Hepatocyte (in vitro differentiated cells): ENCODE results near the gene RNF141. TPM values are rescaled to one million over a fixed set of nuclear protein-coding genes. Genes with fewer than 3 reads are reported as not detected.

Source experiments
- DNase-seq: peaks from one replicate; pipeline ENCODE4 v3.0.0-alpha.2; 2016; ENCODE audit warnings: low spot score
- H2AFZ ChIP-seq: fragments of 200-600 bp; sonication (generic); 2 replicates; pipeline ENCODE4 v1.6.0; 2016; ENCODE audit warnings: antibody characterized with exemption, mild to moderate bottlenecking
- H3K27ac ChIP-seq: fragments of 200-600 bp; sonication (generic); 2 replicates; pipeline ENCODE4 v1.5.1; 2016; ENCODE audit warnings: mild to moderate bottlenecking
- H3K27me3 ChIP-seq: fragments of 200-600 bp; sonication (generic); 2 replicates; pipeline ENCODE4 v1.6.1; 2016
- H3K36me3 ChIP-seq: fragments of 200-600 bp; sonication (generic); replicated peaks from 2 replicates; pipeline ENCODE4 v1.5.1; 2016; ENCODE audit warnings: low read depth; ENCODE audit not compliant: insufficient read depth
- H3K4me1 ChIP-seq: fragments of 200-600 bp; sonication (generic); 2 replicates; pipeline ENCODE4 v1.5.1; 2016; ENCODE audit warnings: mild to moderate bottlenecking, moderate library complexity; ENCODE audit not compliant: insufficient read depth
- H3K4me2 ChIP-seq: fragments of 200-600 bp; sonication (generic); 2 replicates; pipeline ENCODE4 v1.6.0; 2016
- H3K4me3 ChIP-seq: fragments of 200-600 bp; sonication (generic); 2 replicates; pipeline ENCODE4 v1.5.1; 2016; ENCODE audit warnings: mild to moderate bottlenecking
- H3K79me2 ChIP-seq: fragments of 200-600 bp; sonication (generic); 2 replicates; pipeline ENCODE4 v1.6.0; 2017; ENCODE audit warnings: mild to moderate bottlenecking
- H3K9me2 ChIP-seq: fragments of 200-600 bp; sonication (generic); replicated peaks from 2 replicates; pipeline ENCODE4 v1.6.0; 2017; ENCODE audit warnings: mild to moderate bottlenecking; ENCODE audit not compliant: insufficient read depth
- H3K9me3 ChIP-seq: fragments of 200-600 bp; sonication (generic); 2 replicates; pipeline ENCODE4 v1.5.1; 2016; ENCODE audit warnings: low read depth, mild to moderate bottlenecking
- H4K20me1 ChIP-seq: fragments of 200-600 bp; sonication (generic); 2 replicates; pipeline ENCODE4 v1.6.0; 2016; ENCODE audit warnings: mild to moderate bottlenecking; ENCODE audit not compliant: insufficient read depth, poor library complexity, severe bottlenecking
- CTCF ChIP-seq: fragments of 200-600 bp; sonication (generic); IDR thresholded peaks from 2 replicates; pipeline ENCODE4 v1.5.1; 2016; ENCODE audit warnings: antibody characterized with exemption, mild to moderate bottlenecking; ENCODE audit not compliant: poor library complexity
- EZH2 ChIP-seq: fragments of 200-600 bp; sonication (generic); IDR thresholded peaks from 2 replicates; pipeline ENCODE4 v1.6.1; 2016; ENCODE audit warnings: antibody characterized with exemption, mild to moderate bottlenecking, borderline replicate concordance
- EZH2phosphoT487 ChIP-seq: fragments of 200-600 bp; sonication (generic); IDR thresholded peaks from one replicate; pipeline ENCODE4 v1.6.1; 2018; ENCODE audit warnings: antibody characterized with exemption, mild to moderate bottlenecking, low read depth, moderate library complexity; ENCODE audit not compliant: unreplicated experiment, severe bottlenecking
- WGBS: methylation state at CpG from one replicate; pipeline ENCODE4 v1.1.6; 2016; ENCODE audit warnings: low lambda C conversion rate; ENCODE audit errors: missing lambda C conversion rate; 5-methylcytosine and 5-hydroxymethylcytosine counted together
- polyA plus RNA-seq: library from polyadenylated mRNA; unstranded; fragments of >200 nt; fragmentation: Nextera tagmentation; extraction: Ambion mirVana; gene quantifications from 2 replicates; pipeline ENCODE4 v1.2.1, GENCODE V29; 2016
- total RNA-seq: library from RNA; depleted of rRNA; stranded (reverse); fragments of >200 nt; gene quantifications from 2 replicates; pipeline ENCODE4 v1.2.3, GENCODE V29; 2014

Gene RNF141
- total and polyA plus RNA-seq, 2 experiments from 2014 or later = 21.2 to 32.9 TPM

DNA sequence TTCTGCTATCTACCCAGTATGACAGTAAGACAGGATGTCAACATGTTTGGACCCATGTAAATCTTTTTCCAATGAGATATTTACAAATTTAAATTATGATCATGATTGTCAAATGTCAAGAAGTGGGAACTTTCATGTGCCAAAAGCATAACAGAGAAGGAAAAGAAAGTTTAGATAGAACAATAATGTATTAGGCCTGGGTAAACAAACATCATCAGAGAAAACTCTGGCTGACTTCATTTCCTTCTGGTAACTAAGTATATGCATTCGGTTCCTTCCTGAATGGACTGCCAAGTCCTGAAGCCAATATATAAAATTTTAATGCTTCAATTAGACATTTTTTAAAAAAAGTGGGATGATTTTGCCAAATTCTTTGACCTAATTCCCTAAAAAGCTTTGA, 16.5 kb downstream of the RNF141 start:
- Histone ChIP-seq H4K20me1 (no peaks in the 10 kb centered on the region), H3K27ac (no peak overlapping the region), H3K4me3 (no peak overlapping the region), H3K9me2 (no peaks in the 10 kb centered on the region), H2AFZ (no peak overlapping the region), H3K9me3 (no peaks in the 10 kb centered on the region), H3K27me3 (no peaks in the 10 kb centered on the region), H3K79me2 (no peaks in the 10 kb centered on the region), H3K36me3 (no peaks in the 10 kb centered on the region), H3K4me1 (peaks cover 20% of the 10 kb centered on the region), H3K4me2 (no peak overlapping the region)
- WGBS = 85% methylated on average over 1 of the region's 1 CpG
- TF ChIP-seq EZH2 (no peak), EZH2phosphoT487 (no peak), CTCF (no peak)
- no peak for DNase-seq

DNA sequence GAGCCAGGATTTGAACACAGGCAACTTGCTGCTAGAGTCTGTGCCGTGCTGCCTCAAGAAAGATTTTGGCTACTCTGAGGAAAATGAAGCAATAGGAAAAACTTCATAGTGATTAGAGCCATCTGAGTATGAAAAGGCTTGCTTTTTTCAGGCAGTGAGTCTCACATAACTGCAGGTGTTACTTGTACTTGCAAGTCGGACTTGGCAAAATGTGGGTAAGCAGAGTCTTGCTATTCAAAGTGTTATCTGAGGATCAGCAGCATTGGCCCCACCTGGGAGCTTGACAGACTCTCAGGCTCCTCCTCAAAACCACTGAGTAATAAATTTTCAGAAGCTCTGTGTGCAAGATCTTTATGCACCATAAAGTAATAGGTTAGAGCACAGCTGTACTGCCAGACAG, 18.1 kb downstream of the RNF141 start:
- no peaks in the 10 kb centered on the region for H3K36me3 ChIP-seq
- no peaks in the 10 kb centered on the region for H3K27me3 ChIP-seq
- TF ChIP-seq EZH2 (no peak), EZH2phosphoT487 (no peak), CTCF (no peak)
- peak overlapping the region; percentile 13 for H3K27ac ChIP-seq
- no peaks in the 10 kb centered on the region for H3K9me2 ChIP-seq
- no peaks in the 10 kb centered on the region for H4K20me1 ChIP-seq
- no peak overlapping the region for H2AFZ ChIP-seq
- 73% methylated on average over 2 of the region's 2 CpGs for WGBS
- H3K9me3 ChIP-seq = no peaks in the 10 kb centered on the region
- H3K4me3 ChIP-seq = no peak overlapping the region
- no peak for DNase-seq
- peaks cover 12% of the 10 kb centered on the region for H3K4me1 ChIP-seq
- no peak overlapping the region for H3K4me2 ChIP-seq
- H3K79me2 ChIP-seq = no peaks in the 10 kb centered on the region

DNA sequence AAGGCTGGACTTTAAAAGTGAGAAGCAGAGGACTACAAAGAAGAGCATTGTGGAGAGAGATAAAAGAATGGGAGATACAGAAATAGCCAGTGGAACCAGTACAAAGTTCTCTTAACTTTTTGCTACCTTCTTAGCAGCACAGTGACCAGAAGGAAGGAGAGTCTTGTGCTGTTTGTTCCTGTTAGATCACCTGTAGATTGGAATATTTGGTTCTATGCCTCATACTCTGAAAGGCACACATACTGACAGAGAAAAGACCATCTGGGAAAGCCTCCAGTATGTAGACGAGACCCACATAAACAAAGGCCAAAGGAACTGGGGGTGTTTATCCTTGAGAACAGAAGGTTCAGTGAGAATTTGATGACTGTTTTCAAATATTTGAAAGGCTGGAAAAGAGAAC, 18.7 kb downstream of the RNF141 start:
- H4K20me1 ChIP-seq = no peaks in the 10 kb centered on the region
- H3K4me1 ChIP-seq = peaks cover 6% of the 10 kb centered on the region
- H3K36me3 ChIP-seq = no peaks in the 10 kb centered on the region
- H3K9me3 ChIP-seq = no peaks in the 10 kb centered on the region
- H3K27me3 ChIP-seq = no peaks in the 10 kb centered on the region
- TF ChIP-seq EZH2 (no peak), CTCF (no peak), EZH2phosphoT487 (no peak)
- no peaks in the 10 kb centered on the region for H3K9me2 ChIP-seq
- no peak for DNase-seq
- H3K79me2 ChIP-seq = no peaks in the 10 kb centered on the region
- 86% methylated on average over 1 of the region's 1 CpG for WGBS
- H3K4me3 ChIP-seq = no peak overlapping the region
- H3K27ac ChIP-seq = peak overlapping the region; percentile 13
- no peak overlapping the region for H2AFZ ChIP-seq
- no peak overlapping the region for H3K4me2 ChIP-seq

- WGBS = 84% methylated on average over 2 of the region's 2 CpGs
Measured at GRCh38 chr11:10520562-10520961, 20.4 kb downstream of the RNF141 start.

More at GRCh38 chr11:10520562-10520961, 20.4 kb downstream of the RNF141 start:
- Histone ChIP-seq H3K36me3 (no peaks in the 10 kb centered on the region), H3K4me2 (no peak overlapping the region), H2AFZ (no peak overlapping the region), H3K79me2 (no peaks in the 10 kb centered on the region), H3K9me2 (no peaks in the 10 kb centered on the region), H3K27ac (no peak overlapping the region), H3K27me3 (no peaks in the 10 kb centered on the region), H3K4me1 (peaks cover 3% of the 10 kb centered on the region), H3K4me3 (no peak overlapping the region), H3K9me3 (no peaks in the 10 kb centered on the region), H4K20me1 (no peaks in the 10 kb centered on the region)
- TF ChIP-seq EZH2phosphoT487 (no peak), CTCF (no peak)
- no peak for DNase-seq
